Endothelial cell of umbilical vein (primary cell): ENCODE results near the gene COL16A1. TPM values are rescaled to one million over a fixed set of nuclear protein-coding genes. Genes with fewer than 3 reads are reported as not detected.

ENCODE experiments used
- BruUV-seq: library from RNA; stranded (reverse); fragments of 400-500 nt; replicated peaks from 2 replicates; lab custom pipeline; 2021; lab: Mats Ljungman, UMichigan
- CTCF ChIA-PET: fragments of 300-600, 350-600 bp; sonication (Branson Sonifier 250); formaldehyde crosslinking; loops from one replicate; lab custom pipeline; 2021; ENCODE audit warnings: antibody characterized with exemption, inconsistent platforms; lab: Charles Lee
- POLR2A ChIA-PET: fragments of 300-600, 350-600 bp; sonication (Branson Sonifier 250); formaldehyde crosslinking; loops from one replicate; lab custom pipeline; 2021; ENCODE audit warnings: antibody characterized with exemption, inconsistent platforms; lab: Charles Lee
- DNase-seq: peaks from one replicate; pipeline ENCODE4 v3.0.0-alpha.2; 2011; ENCODE audit warnings: low read depth, low spot score
- FAIRE-seq: peaks from 2 replicates; lab custom pipeline; 2011; peaks lifted over from hg19 to GRCh38; lab: Jason Lieb, UNC
- H2AFZ ChIP-seq: 2 replicates; pipeline ENCODE4 v1.6.0; 2012; ENCODE audit warnings: low read depth, low read length, control low read depth, inconsistent platforms
- H3K27ac ChIP-seq: 2 replicates; pipeline ENCODE4 v1.5.1; 2011; ENCODE audit warnings: low read depth, mild to moderate bottlenecking, control low read depth, low read length, moderate library complexity; ENCODE audit not compliant: insufficient read depth
- H3K27me3 ChIP-seq, 2 experiments: 2 replicates each; pipeline versions ENCODE4 v1.6.0 to v1.6.1; 2011; ENCODE audit warnings: low read length in 2 of 2, mixed read lengths in 1 of 2; ENCODE audit not compliant: control insufficient read depth in 2 of 2, insufficient read depth in 2 of 2
- H3K36me3 ChIP-seq, 2 experiments: 2 replicates in 1 of 2; 3 replicates in 1 of 2; pipeline ENCODE4 v1.5.1; 2011; ENCODE audit warnings: low read length in 2 of 2, mild to moderate bottlenecking in 1 of 2, moderate library complexity in 1 of 2; ENCODE audit not compliant: control insufficient read depth in 2 of 2, insufficient read depth in 2 of 2; ENCODE audit errors: extremely low read depth in 1 of 2
- H3K4me1 ChIP-seq: 3 replicates; pipeline ENCODE4 v1.5.1; 2011; ENCODE audit warnings: mild to moderate bottlenecking, low read length; ENCODE audit not compliant: control insufficient read depth, insufficient read depth; ENCODE audit errors: extremely low read depth
- H3K4me2 ChIP-seq: 2 replicates; pipeline ENCODE4 v1.6.1; 2011; ENCODE audit warnings: low read length, control low read depth, mixed read lengths; ENCODE audit not compliant: insufficient read depth
- H3K4me3 ChIP-seq, 3 experiments: fragments of 200-600 bp in 1 of 3; sonication (generic), shearing (Covaris generic) in 1 of 3; replicated peaks in 1 of 3; 2 replicates each; pipeline ENCODE4 v1.5.1; 2011 to 2016; ENCODE audit warnings: control low read depth in 3 of 3, low read length in 3 of 3, mild to moderate bottlenecking in 2 of 3, inconsistent platforms in 1 of 3, low read depth in 1 of 3, moderate library complexity in 1 of 3; ENCODE audit not compliant: insufficient read depth in 1 of 3
- H3K79me2 ChIP-seq: 2 replicates; pipeline ENCODE4 v1.6.0; 2012; ENCODE audit warnings: low read length, inconsistent platforms; ENCODE audit not compliant: control insufficient read depth, insufficient read depth
- H3K9ac ChIP-seq: replicated peaks from 2 replicates; pipeline ENCODE3; 2011; ENCODE audit warnings: low read length, control low read depth; ENCODE audit not compliant: insufficient read depth; ENCODE audit errors: extremely low read depth
- H3K9me1 ChIP-seq: replicated peaks from 3 replicates; pipeline ENCODE4 v1.6.0; 2011; ENCODE audit warnings: mild to moderate bottlenecking, low read length; ENCODE audit not compliant: control insufficient read depth, insufficient read depth; ENCODE audit errors: extremely low read depth
- H3K9me3 ChIP-seq: replicated peaks from 2 replicates; pipeline ENCODE4 v1.5.1; 2012; ENCODE audit warnings: low read length, inconsistent platforms; ENCODE audit not compliant: control insufficient read depth, insufficient read depth
- H4K20me1 ChIP-seq: replicated peaks from 2 replicates; pipeline ENCODE3; 2011; ENCODE audit warnings: mild to moderate bottlenecking, low read length; ENCODE audit not compliant: control insufficient read depth, insufficient read depth; ENCODE audit errors: extremely low read depth
- EZH2 ChIP-seq: IDR thresholded peaks from 2 replicates; pipeline ENCODE4 v1.6.1; 2012; ENCODE audit warnings: borderline replicate concordance, low read depth, mild to moderate bottlenecking, moderate library complexity, low read length, inconsistent platforms; ENCODE audit not compliant: severe bottlenecking
- FOS ChIP-seq: IDR thresholded peaks from 2 replicates; pipeline ENCODE4 v1.6.1; 2011; ENCODE audit warnings: mild to moderate bottlenecking, low read length, moderate library complexity, borderline replicate concordance; ENCODE audit not compliant: insufficient read depth
- GATA2 ChIP-seq: IDR thresholded peaks from 2 replicates; pipeline ENCODE4 v1.7.0; 2011; ENCODE audit warnings: low read depth, mild to moderate bottlenecking, moderate library complexity, mixed read lengths, low read length; ENCODE audit not compliant: insufficient read length, insufficient read depth
- JUN ChIP-seq: IDR thresholded peaks from 2 replicates; pipeline ENCODE4 v1.6.1; 2011; ENCODE audit warnings: borderline replicate concordance, low read depth; ENCODE audit not compliant: insufficient read length, insufficient read depth
- MYC ChIP-seq: IDR thresholded peaks from one replicate; pipeline ENCODE4 v1.6.1; 2011; ENCODE audit warnings: mild to moderate bottlenecking, low read depth, low read length
- POLR2A ChIP-seq: IDR thresholded peaks from 2 replicates; pipeline ENCODE4 v1.6.1; 2012; ENCODE audit warnings: low read depth, mild to moderate bottlenecking, control low read depth, low read length
- POLR2AphosphoS5 ChIP-seq: IDR thresholded peaks from 2 replicates; pipeline ENCODE4 v1.6.1; 2012; ENCODE audit warnings: low read depth, mild to moderate bottlenecking, control low read depth, low read length, moderate library complexity; ENCODE audit not compliant: insufficient read depth
- dilution Hi-C: fragments of 300-500 bp; cut with MboI; formaldehyde crosslinking; loops from one replicate; pipeline ENCODE4 v1.15.0; 2019; ENCODE audit warnings: low sequenced_read_pairs; ENCODE audit not compliant: extremely low pct_ligation_motif_present
- intact Hi-C: fragments of 100-400 bp; cut with micrococcal nuclease; formaldehyde crosslinking; loops from one replicate; pipeline ENCODE4 v1.10.0; 2022
- polyA plus RNA-seq, 4 experiments: library from polyadenylated mRNA; depleted of rRNA in 3 of 4; stranded (reverse) in 3 of 4; unstranded in 1 of 4; fragments of >200 nt; gene quantifications; 2 replicates each; pipeline versions ENCODE4 v1.2.1 to v1.2.3, GENCODE V29; 2011 to 2012; ENCODE audit warnings: missing spikeins in 1 of 4
- total RNA-seq: library from RNA; stranded (reverse); gene quantifications from 2 replicates; pipeline ENCODE4 v1.2.3, GENCODE V29; 2021
- TF ChIP-seq, protein P1 (sequence below): IDR thresholded peaks from 2 replicates; pipeline ENCODE4 v1.6.1; 2011; ENCODE audit not compliant: insufficient read depth, insufficient read length
- TF ChIP-seq, protein P2 (sequence below), 2 donors: IDR thresholded peaks; 1 replicate in 1 of 2; 2 replicates in 1 of 2; pipeline ENCODE4 v1.5.1; 2011; ENCODE audit warnings: low read length in 2 of 2, mild to moderate bottlenecking in 2 of 2, moderate library complexity in 2 of 2, control low read depth in 1 of 2, inconsistent platforms in 1 of 2, low read depth in 1 of 2; ENCODE audit not compliant: insufficient read depth in 1 of 2; ENCODE audit errors: extremely low read depth in 1 of 2

The COL16A1 gene
- total and polyA plus RNA-seq, 2 donors (not counting 3 experiments of a cell fraction or from before 2014, with no cell fraction given) = 0.68 to 1.2 TPM

DNA sequence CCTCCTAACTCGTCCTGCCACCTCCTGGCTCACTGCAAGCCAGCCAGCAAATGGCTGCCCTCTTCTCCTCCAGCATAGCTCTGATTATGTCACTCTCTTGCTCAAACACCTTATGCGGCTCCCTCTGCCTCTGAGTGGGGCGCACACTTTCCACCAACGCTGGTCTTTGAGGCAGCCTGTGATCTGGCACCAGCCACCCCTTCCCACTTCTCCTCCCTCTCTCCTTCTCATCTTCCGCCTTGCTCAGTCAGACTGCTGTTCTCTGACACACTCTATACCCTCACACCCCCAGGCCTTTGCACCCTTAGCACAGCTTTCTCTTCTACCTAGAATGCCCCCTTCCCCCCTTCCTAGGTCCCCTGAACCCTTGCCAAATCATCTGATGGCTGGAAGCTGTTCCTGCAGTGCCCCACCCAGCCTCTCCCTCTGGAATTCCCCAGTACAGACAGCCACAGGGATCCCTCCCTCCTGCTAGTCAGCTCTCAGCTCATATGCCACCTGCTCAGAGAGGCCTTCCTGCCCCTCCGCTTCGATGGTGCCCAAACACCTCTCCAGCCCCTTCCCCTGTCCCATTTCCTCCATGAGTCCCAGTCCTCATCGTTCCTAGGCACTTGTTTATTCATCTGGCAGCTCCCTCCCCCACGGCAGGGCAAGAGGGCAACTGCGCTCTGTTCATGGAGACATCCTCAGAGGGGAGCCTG is 37.4 kb downstream of the COL16A1 start:
- H3K4me2 ChIP-seq = no peak overlapping the region
- H2AFZ ChIP-seq = no peak overlapping the region
- H3K4me3 ChIP-seq = no peak overlapping the region
- no peaks in the 10 kb centered on the region for H4K20me1 ChIP-seq
- BruUV-seq = no TSS peak
- H3K27me3 ChIP-seq = no peaks in the 10 kb centered on the region
- no peaks in the 10 kb centered on the region for H3K9me1 ChIP-seq
- intact Hi-C loops = no loop called here
- POLR2A ChIA-PET = no interaction called here
- no peak overlapping the region for H3K27ac ChIP-seq
- TF ChIP-seq GATA2 (no peak), POLR2AphosphoS5 (no peak), JUN (no peak), POLR2A (no peak)
- TF ChIP-seq, protein P1, sequence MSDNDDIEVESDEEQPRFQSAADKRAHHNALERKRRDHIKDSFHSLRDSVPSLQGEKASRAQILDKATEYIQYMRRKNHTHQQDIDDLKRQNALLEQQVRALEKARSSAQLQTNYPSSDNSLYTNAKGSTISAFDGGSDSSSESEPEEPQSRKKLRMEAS = no peak
- no peaks in the 10 kb centered on the region for H3K9me3 ChIP-seq
- H3K9ac ChIP-seq = no peak overlapping the region
- FAIRE-seq = no peak
- dilution Hi-C loops = no loop called here
- no peak for DNase-seq
- peaks cover 13% of the 10 kb centered on the region for H3K4me1 ChIP-seq
- CTCF ChIA-PET = interaction anchor here (0.9 to 11.5 kb wide), 7 partner anchors 9 to 123 kb away, joined by 3 to 180 read pairs (median 51); partner anchors contain the start of gene COL16A1
- no peaks in the 10 kb centered on the region for H3K36me3 ChIP-seq
- no peaks in the 10 kb centered on the region for H3K79me2 ChIP-seq

- Histone ChIP-seq H3K4me2 (no peak overlapping the region), H2AFZ (no peak overlapping the region), H3K27me3 (no peaks in the 10 kb centered on the region), H3K36me3 (no peaks in the 10 kb centered on the region), H3K9me3 (no peaks in the 10 kb centered on the region), H3K79me2 (no peaks in the 10 kb centered on the region), H3K4me1 (peaks cover 10% of the 10 kb centered on the region), H4K20me1 (no peaks in the 10 kb centered on the region), H3K27ac (no peak overlapping the region), H3K4me3 (no peak overlapping the region), H3K9ac (no peak overlapping the region), H3K9me1 (no peaks in the 10 kb centered on the region)
- FAIRE-seq (no peak), DNase-seq (no peak)
- intact Hi-C loops (no loop called here), dilution Hi-C loops (no loop called here)
- ChIA-PET POLR2A (no interaction called here), CTCF (interaction anchor here (0.9 to 11.5 kb wide), 8 partner anchors 10 to 124 kb away, joined by 3 to 180 read pairs (median 48); partner anchors contain the start of gene COL16A1)
- no peak for TF ChIP-seq FOS
- no peak for TF ChIP-seq GATA2
- TF ChIP-seq, protein P1 = no peak
- no peak for TF ChIP-seq POLR2A
- no peak for TF ChIP-seq EZH2
- TF ChIP-seq POLR2AphosphoS5 = no peak
- TF ChIP-seq MYC = no peak
- TF ChIP-seq, protein P2, sequence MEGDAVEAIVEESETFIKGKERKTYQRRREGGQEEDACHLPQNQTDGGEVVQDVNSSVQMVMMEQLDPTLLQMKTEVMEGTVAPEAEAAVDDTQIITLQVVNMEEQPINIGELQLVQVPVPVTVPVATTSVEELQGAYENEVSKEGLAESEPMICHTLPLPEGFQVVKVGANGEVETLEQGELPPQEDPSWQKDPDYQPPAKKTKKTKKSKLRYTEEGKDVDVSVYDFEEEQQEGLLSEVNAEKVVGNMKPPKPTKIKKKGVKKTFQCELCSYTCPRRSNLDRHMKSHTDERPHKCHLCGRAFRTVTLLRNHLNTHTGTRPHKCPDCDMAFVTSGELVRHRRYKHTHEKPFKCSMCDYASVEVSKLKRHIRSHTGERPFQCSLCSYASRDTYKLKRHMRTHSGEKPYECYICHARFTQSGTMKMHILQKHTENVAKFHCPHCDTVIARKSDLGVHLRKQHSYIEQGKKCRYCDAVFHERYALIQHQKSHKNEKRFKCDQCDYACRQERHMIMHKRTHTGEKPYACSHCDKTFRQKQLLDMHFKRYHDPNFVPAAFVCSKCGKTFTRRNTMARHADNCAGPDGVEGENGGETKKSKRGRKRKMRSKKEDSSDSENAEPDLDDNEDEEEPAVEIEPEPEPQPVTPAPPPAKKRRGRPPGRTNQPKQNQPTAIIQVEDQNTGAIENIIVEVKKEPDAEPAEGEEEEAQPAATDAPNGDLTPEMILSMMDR (IDR thresholded peaks at IDR 0.05; ENCODE audit: extremely low read depth in 1 of 2, insufficient read depth in 1 of 2, low read depth in 1 of 2, low read length in 2 of 2) = no peak
- no peak for TF ChIP-seq JUN
- BruUV-seq = no TSS peak
Observed at GRCh38 chr1:31665234-31665878, 38.5 kb downstream of the COL16A1 start.
